ENCODE results near the gene SVIL. TPM values are rescaled to one million over a fixed set of nuclear protein-coding genes. Genes with fewer than 3 reads are reported as not detected.

SVIL gene
- total and polyA plus RNA-seq, 2 experiments from 2014 or later = 5.9 to 7.3 TPM

GRCh38 chr10:29598851-29599311 lies 35.9 kb downstream of the SVIL start:
- Histone ChIP-seq H3K4me3 (peak overlapping the region; percentile 1; the same call in 1 of the 2 replicates), H3K36me3 (ENCODE audit: low read depth) (no peaks in the 10 kb centered on the region), H3F3A (ENCODE audit: insufficient read depth) (peaks cover 30% of the 10 kb centered on the region; the same call in 1 of the 2 replicates), H3K4me2 (ENCODE audit: unreplicated experiment) (peak overlapping the region; percentile 39), H3K27me3 (replicated peaks; ENCODE audit: insufficient read depth) (no peaks in the 10 kb centered on the region), H2AFZ (peak overlapping the region; percentile 13), H3K79me2 (ENCODE audit: insufficient read depth) (no peaks in the 10 kb centered on the region), H3K9me2 (ENCODE audit: insufficient read depth) (no peaks in the 10 kb centered on the region), H3K9ac (peak overlapping the region; percentile 45), H3K4me1 (ENCODE audit: insufficient read depth) (peaks cover 33% of the 10 kb centered on the region), H3K27ac (peak overlapping the region; percentile 60), H3K9me3 (ENCODE audit: low read depth) (no peaks in the 10 kb centered on the region), H4K20me1 (ENCODE audit: insufficient read depth) (no peaks in the 10 kb centered on the region)
- TF ChIP-seq EZH2 (IDR thresholded peaks at IDR 0.05; ENCODE audit: insufficient read depth, poor library complexity, severe bottlenecking) (no peak), EZH2phosphoT487 (IDR thresholded peaks at IDR 0.05; ENCODE audit: insufficient read depth, low read depth) (no peak)
- peak; percentile 70 for DNase-seq
- WGBS, 2 experiments (ENCODE audit: low coverage in 1 of 2, low lambda C conversion rate in 2 of 2, missing lambda C conversion rate in 2 of 2) = 24 to 28% methylated on average over 6 of the region's 6 CpGs
- in situ Hi-C loops (cut with MboI) = no loop called here

- H4K20me1 ChIP-seq (ENCODE audit: insufficient read depth) = no peaks in the 10 kb centered on the region
- WGBS, 2 experiments (ENCODE audit: low coverage in 1 of 2, low lambda C conversion rate in 2 of 2, missing lambda C conversion rate in 2 of 2) = 91% methylated on average over 11 of the region's 11 CpGs
These were observed 37.9 kb downstream of the SVIL start for GRCh38 chr10:29596826-29597225.

GRCh38 chr10:29596356-29596755 lies 38.4 kb downstream of the SVIL start:
- Histone ChIP-seq H3K4me2 (ENCODE audit: unreplicated experiment) (no peak overlapping the region), H3K79me2 (ENCODE audit: insufficient read depth) (no peaks in the 10 kb centered on the region), H2AFZ (no peak overlapping the region), H3K27me3 (replicated peaks; ENCODE audit: insufficient read depth) (no peaks in the 10 kb centered on the region), H3K36me3 (ENCODE audit: low read depth) (no peaks in the 10 kb centered on the region), H3K9ac (no peak overlapping the region), H4K20me1 (ENCODE audit: insufficient read depth) (no peaks in the 10 kb centered on the region), H3K4me3 (no peak overlapping the region), H3K9me2 (ENCODE audit: insufficient read depth) (no peaks in the 10 kb centered on the region), H3K27ac (no peak overlapping the region), H3K4me1 (ENCODE audit: insufficient read depth) (peaks cover 42% of the 10 kb centered on the region), H3F3A (ENCODE audit: insufficient read depth) (peaks cover 38% of the 10 kb centered on the region; the same call in 1 of the 2 replicates), H3K9me3 (ENCODE audit: low read depth) (no peaks in the 10 kb centered on the region)
- WGBS, 2 experiments (ENCODE audit: low coverage in 1 of 2, low lambda C conversion rate in 2 of 2, missing lambda C conversion rate in 2 of 2) = 94 to 100% methylated on average over 1 of the region's 1 CpG
- no peak for DNase-seq
- in situ Hi-C loops (cut with MboI) = no loop called here
- TF ChIP-seq EZH2phosphoT487 (IDR thresholded peaks at IDR 0.05; ENCODE audit: insufficient read depth, low read depth) (no peak), EZH2 (IDR thresholded peaks at IDR 0.05; ENCODE audit: insufficient read depth, poor library complexity, severe bottlenecking) (no peak)

More at GRCh38 chr10:29596826-29597225, 37.9 kb downstream of the SVIL start:
- Histone ChIP-seq H2AFZ (no peak overlapping the region), H3K4me1 (ENCODE audit: insufficient read depth) (peaks cover 42% of the 10 kb centered on the region), H3K4me3 (no peak overlapping the region), H3K4me2 (ENCODE audit: unreplicated experiment) (no peak overlapping the region), H3K27ac (no peak overlapping the region), H3K9me2 (ENCODE audit: insufficient read depth) (no peaks in the 10 kb centered on the region), H3F3A (ENCODE audit: insufficient read depth) (peaks cover 38% of the 10 kb centered on the region; the same call in 1 of the 2 replicates), H3K9ac (no peak overlapping the region), H3K79me2 (ENCODE audit: insufficient read depth) (no peaks in the 10 kb centered on the region), H3K36me3 (ENCODE audit: low read depth) (no peaks in the 10 kb centered on the region), H3K9me3 (ENCODE audit: low read depth) (no peaks in the 10 kb centered on the region), H3K27me3 (replicated peaks; ENCODE audit: insufficient read depth) (no peaks in the 10 kb centered on the region)
- in situ Hi-C loops (cut with MboI) = no loop called here
- TF ChIP-seq EZH2phosphoT487 (IDR thresholded peaks at IDR 0.05; ENCODE audit: insufficient read depth, low read depth) (no peak), EZH2 (IDR thresholded peaks at IDR 0.05; ENCODE audit: insufficient read depth, poor library complexity, severe bottlenecking) (no peak)
- no peak for DNase-seq

GRCh38 chr10:29595636-29596225 lies 39.0 kb downstream of the SVIL start:
- Histone ChIP-seq H3F3A (ENCODE audit: insufficient read depth) (peaks cover 39% of the 10 kb centered on the region; the same call in 1 of the 2 replicates), H3K4me2 (ENCODE audit: unreplicated experiment) (no peak overlapping the region), H3K9me2 (ENCODE audit: insufficient read depth) (no peaks in the 10 kb centered on the region), H3K4me1 (ENCODE audit: insufficient read depth) (peaks cover 42% of the 10 kb centered on the region), H3K9ac (no peak overlapping the region), H3K9me3 (ENCODE audit: low read depth) (no peaks in the 10 kb centered on the region), H2AFZ (no peak overlapping the region), H3K27me3 (replicated peaks; ENCODE audit: insufficient read depth) (no peaks in the 10 kb centered on the region), H3K4me3 (no peak overlapping the region), H3K36me3 (ENCODE audit: low read depth) (no peaks in the 10 kb centered on the region), H3K79me2 (ENCODE audit: insufficient read depth) (no peaks in the 10 kb centered on the region), H4K20me1 (ENCODE audit: insufficient read depth) (no peaks in the 10 kb centered on the region), H3K27ac (no peak overlapping the region)
- no peak for DNase-seq
- in situ Hi-C loops (cut with MboI) = no loop called here
- WGBS, 2 experiments (ENCODE audit: low coverage in 1 of 2, low lambda C conversion rate in 2 of 2, missing lambda C conversion rate in 2 of 2) = 85 to 86% methylated on average over 10 of the region's 10 CpGs
- TF ChIP-seq EZH2 (IDR thresholded peaks at IDR 0.05; ENCODE audit: insufficient read depth, poor library complexity, severe bottlenecking) = no peak
- TF ChIP-seq EZH2phosphoT487 (IDR thresholded peaks at IDR 0.05; ENCODE audit: insufficient read depth, low read depth) = no peak

Measured in GM23248 (cell line).